HL-60 (cell line): ENCODE measurements around the gene WTAP.
A peak's percentile ranks its signal among the peaks of the same experiment; 100 is the strongest.

Experiments used
- DNase-seq, 2 experiments: peaks; one replicate each; pipeline ENCODE4 v3.0.0-alpha.2; 2010 to 2020; ENCODE audit warnings: low read depth in 1 of 2, low spot score in 1 of 2
- H3K27ac ChIP-seq: fragments of 250-450 bp; sonication (Bioruptor Pico); replicated peaks from 2 replicates; pipeline ENCODE4 v1.5.1; 2020; ENCODE audit warnings: mild to moderate bottlenecking, moderate library complexity
- H3K27me3 ChIP-seq: fragments of 250-450 bp; sonication (Bioruptor Pico); 2 replicates; pipeline ENCODE4 v1.5.1; 2021; ENCODE audit warnings: mild to moderate bottlenecking, moderate library complexity; ENCODE audit not compliant: insufficient read depth, poor library complexity, severe bottlenecking
- H3K4me3 ChIP-seq: replicated peaks from 2 replicates; pipeline ENCODE4 v1.5.1; 2011; ENCODE audit warnings: mild to moderate bottlenecking, control low read depth, low read length; ENCODE audit not compliant: insufficient read depth
- GABPA ChIP-seq: IDR thresholded peaks from 2 replicates; pipeline ENCODE4 v1.6.1; 2012; ENCODE audit warnings: low read depth
- POLR2AphosphoS5 ChIP-seq: IDR thresholded peaks from 2 replicates; pipeline ENCODE4 v1.6.1; 2012; ENCODE audit warnings: low read depth
- SPI1 ChIP-seq: IDR thresholded peaks from 2 replicates; pipeline ENCODE4 v1.6.1; 2012; ENCODE audit warnings: low read depth, mild to moderate bottlenecking, borderline replicate concordance
- long read RNA-seq: library from polyadenylated mRNA; unstranded; transcript quantifications from one replicate; pipeline ENCODE4 v2.0.0, GENCODE V29; 2020
- TF ChIP-seq, protein P1 (sequence below): IDR thresholded peaks from 2 replicates; pipeline ENCODE4 v1.6.1; 2012; ENCODE audit warnings: low read depth; ENCODE audit not compliant: insufficient replicate concordance
- TF ChIP-seq, protein P2 (sequence below): IDR thresholded peaks from one replicate; pipeline ENCODE4 v1.5.1; 2011; ENCODE audit warnings: low read length, control low read depth, inconsistent platforms; ENCODE audit not compliant: insufficient read depth

Gene WTAP
- long read RNA-seq, transcript WTAP-202 (8 exons, 3,656 nt), result major isoform, 70 of 207 reads
- long read RNA-seq, transcript WTAP-205 (7 exons, 1,623 nt), result minor isoform, 9 of 207 reads
- long read RNA-seq, partial matches to known transcripts, result 117 of 207 reads
- long read RNA-seq, other reads (novel, unspliced or antisense), result 11 of 207 reads

DNA sequence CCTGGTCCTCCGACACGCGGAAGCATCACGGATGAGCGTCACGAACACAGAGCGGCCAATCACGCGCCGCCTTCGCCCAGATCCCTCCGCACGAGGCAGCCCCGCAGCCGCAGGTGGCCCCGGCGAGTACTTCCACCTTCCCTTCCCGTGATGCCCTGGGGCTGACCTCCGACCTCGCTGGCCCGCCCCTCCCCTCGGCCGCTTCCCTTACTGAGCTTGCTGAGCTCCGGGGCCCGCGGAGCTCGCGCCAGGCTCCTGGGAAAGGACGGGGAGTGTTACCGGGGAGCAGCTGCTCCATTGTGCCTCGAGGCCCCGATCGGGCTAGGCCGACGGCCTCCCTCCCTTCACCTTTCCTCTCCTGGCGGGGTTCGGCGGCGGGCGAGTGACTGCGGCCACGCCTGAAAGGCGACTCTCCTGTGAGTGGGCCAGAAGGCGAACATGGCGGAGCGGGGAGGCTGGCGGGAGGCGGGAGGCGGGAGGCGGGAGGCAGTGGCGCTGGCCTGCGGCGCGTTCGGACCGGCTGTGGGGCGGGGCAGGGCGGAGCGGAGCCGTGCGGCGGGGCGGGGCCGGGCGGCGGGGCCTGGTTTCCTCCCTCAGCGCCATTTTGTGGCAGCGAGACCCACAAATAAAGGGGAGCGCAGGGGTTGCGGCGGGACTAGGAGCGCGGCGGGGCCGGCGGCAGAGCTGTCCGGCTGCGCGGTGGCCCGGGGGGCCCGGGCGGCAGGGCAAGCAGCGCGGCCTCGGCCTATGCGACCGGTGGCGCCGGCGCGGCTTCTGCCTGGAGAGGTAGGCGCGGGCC, at the start of gene WTAP:
WTAP (plus strand) TSS at position 589 of the 799 bp plus-strand sequence. CDS start 8,760 bp downstream, outside the sequence.
- H3K27me3 ChIP-seq, result no peaks in the 10 kb centered on the region
- DNase-seq, result peak; percentile 96 to 97
- peak; percentile 96 for TF ChIP-seq POLR2AphosphoS5
- TF ChIP-seq, protein P1, sequence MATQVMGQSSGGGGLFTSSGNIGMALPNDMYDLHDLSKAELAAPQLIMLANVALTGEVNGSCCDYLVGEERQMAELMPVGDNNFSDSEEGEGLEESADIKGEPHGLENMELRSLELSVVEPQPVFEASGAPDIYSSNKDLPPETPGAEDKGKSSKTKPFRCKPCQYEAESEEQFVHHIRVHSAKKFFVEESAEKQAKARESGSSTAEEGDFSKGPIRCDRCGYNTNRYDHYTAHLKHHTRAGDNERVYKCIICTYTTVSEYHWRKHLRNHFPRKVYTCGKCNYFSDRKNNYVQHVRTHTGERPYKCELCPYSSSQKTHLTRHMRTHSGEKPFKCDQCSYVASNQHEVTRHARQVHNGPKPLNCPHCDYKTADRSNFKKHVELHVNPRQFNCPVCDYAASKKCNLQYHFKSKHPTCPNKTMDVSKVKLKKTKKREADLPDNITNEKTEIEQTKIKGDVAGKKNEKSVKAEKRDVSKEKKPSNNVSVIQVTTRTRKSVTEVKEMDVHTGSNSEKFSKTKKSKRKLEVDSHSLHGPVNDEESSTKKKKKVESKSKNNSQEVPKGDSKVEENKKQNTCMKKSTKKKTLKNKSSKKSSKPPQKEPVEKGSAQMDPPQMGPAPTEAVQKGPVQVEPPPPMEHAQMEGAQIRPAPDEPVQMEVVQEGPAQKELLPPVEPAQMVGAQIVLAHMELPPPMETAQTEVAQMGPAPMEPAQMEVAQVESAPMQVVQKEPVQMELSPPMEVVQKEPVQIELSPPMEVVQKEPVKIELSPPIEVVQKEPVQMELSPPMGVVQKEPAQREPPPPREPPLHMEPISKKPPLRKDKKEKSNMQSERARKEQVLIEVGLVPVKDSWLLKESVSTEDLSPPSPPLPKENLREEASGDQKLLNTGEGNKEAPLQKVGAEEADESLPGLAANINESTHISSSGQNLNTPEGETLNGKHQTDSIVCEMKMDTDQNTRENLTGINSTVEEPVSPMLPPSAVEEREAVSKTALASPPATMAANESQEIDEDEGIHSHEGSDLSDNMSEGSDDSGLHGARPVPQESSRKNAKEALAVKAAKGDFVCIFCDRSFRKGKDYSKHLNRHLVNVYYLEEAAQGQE, result no peak
- TF ChIP-seq SPI1, result peak; percentile 29; the same call in 1 of the 2 replicates
- TF ChIP-seq, protein P2, sequence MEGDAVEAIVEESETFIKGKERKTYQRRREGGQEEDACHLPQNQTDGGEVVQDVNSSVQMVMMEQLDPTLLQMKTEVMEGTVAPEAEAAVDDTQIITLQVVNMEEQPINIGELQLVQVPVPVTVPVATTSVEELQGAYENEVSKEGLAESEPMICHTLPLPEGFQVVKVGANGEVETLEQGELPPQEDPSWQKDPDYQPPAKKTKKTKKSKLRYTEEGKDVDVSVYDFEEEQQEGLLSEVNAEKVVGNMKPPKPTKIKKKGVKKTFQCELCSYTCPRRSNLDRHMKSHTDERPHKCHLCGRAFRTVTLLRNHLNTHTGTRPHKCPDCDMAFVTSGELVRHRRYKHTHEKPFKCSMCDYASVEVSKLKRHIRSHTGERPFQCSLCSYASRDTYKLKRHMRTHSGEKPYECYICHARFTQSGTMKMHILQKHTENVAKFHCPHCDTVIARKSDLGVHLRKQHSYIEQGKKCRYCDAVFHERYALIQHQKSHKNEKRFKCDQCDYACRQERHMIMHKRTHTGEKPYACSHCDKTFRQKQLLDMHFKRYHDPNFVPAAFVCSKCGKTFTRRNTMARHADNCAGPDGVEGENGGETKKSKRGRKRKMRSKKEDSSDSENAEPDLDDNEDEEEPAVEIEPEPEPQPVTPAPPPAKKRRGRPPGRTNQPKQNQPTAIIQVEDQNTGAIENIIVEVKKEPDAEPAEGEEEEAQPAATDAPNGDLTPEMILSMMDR, result no peak
- TF ChIP-seq GABPA, result no peak
- peak within 1 kb of the TSS; percentile 77 for H3K4me3 ChIP-seq
- H3K27ac ChIP-seq, result peak within 1 kb of the TSS; percentile 100

DNA sequence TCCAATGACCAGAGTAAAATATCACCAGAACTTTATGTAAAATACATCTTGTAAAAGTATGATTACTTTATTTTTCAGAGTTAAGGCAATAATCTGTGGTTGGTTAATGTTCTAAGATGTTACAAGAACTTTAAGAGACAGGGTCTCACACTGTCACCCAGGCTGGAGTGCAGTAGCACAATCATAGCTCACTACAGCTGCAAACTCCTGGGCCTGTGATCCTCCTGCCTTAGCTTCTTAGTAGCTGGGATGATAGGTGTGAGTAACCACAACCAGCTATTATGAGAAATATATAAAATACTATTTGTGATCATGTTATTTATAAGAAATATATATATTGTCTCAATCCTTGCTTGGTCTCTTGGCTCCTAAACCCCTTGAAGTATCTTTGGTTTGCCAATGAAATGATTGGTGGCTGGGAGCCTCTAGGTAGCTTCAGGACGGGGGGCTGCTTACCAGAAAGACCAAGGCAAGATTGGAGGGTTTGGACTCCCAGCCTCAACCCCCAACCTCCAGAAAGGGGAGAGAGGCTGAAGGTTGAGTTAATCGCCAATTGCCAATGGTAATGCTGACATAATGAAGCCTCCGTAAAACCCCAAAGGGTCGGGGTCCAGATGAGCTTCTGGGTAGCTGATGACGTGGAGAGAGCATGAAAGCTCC, 49.7 kb upstream of the WTAP start:
- DNase-seq, result no peak
- Histone ChIP-seq H3K4me3 (no peak overlapping the region), H3K27ac (no peak overlapping the region), H3K27me3 (no peaks in the 10 kb centered on the region)
- TF ChIP-seq, protein P1, result no peak
- TF ChIP-seq GABPA (no peak), POLR2AphosphoS5 (no peak), SPI1 (no peak)
- TF ChIP-seq, protein P2, result no peak

DNA sequence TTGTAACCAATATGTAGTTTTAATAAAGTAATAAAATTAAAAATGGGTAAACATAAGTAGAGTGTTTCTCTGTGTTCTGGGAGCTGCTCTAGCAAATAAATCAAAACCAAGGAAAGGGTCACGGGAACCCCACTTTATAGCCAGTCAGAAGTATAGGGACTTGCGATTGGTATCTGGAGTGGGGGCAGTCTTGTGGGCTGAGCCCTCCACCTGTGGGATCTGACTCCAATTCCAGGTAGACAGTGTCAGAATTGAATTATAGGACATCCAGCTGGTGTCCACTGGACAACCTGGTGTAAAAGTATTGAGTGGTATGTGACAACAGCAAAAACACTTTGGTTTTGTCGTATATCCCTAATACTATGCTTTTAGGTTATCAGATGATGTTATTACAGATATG, 48.7 kb upstream of the WTAP start:
- no peaks in the 10 kb centered on the region for H3K27me3 ChIP-seq
- no peak overlapping the region for H3K4me3 ChIP-seq
- TF ChIP-seq GABPA (no peak), POLR2AphosphoS5 (no peak)
- no peak for DNase-seq
- H3K27ac ChIP-seq, result no peak overlapping the region
